ENCODE measurements around the gene USP36. TPM values are rescaled to one million over a fixed set of nuclear protein-coding genes. Genes with fewer than 3 reads are reported as not detected.
A peak's percentile ranks its signal among the peaks of the same experiment; 100 is the strongest.

The USP36 gene
- total RNA-seq, 2 donors from 2014 or later, result 57.1 to 62.5 TPM

GRCh38 chr17:78781893-78782304 lies 58.7 kb downstream of the USP36 start, which contains the start of gene CYTH1:
Gene CYTH1 (minus strand): TSS chr17:78782273. CDS start chr17:78782223, 50 bp downstream.
- Histone ChIP-seq H3K36me3 (ENCODE audit: control insufficient read depth, insufficient read depth, low read length) (no peaks in the 10 kb centered on the region), H3K4me1 (ENCODE audit: control insufficient read depth, insufficient read depth, low read length) (no peaks in the 10 kb centered on the region), H3K27ac (ENCODE audit: low read depth, low read length) (peak within 1 kb of the TSS; percentile 44), H3K4me3 (ENCODE audit: low read length) (peak within 1 kb of the TSS; percentile 87), H3K27me3 (ENCODE audit: control insufficient read depth, insufficient read depth, low read length, poor library complexity, severe bottlenecking) (no peaks in the 10 kb centered on the region), H3K9ac (ENCODE audit: extremely low read depth, low read length, poor library complexity, severe bottlenecking) (peak within 1 kb of the TSS; percentile 57), H3K9me3 (ENCODE audit: control insufficient read depth, low read length) (no peaks in the 10 kb centered on the region)
- no peaks in the 10 kb centered on the region for H3K36me3 Mint-ChIP-seq (ENCODE audit: low read depth)
- no peaks in the 10 kb centered on the region for H3K9me3 Mint-ChIP-seq
- peaks cover 23% of the 10 kb centered on the region for H3K4me1 Mint-ChIP-seq
- WGBS, 2 experiments (ENCODE audit: insufficient coverage in 1 of 2, insufficient read length in 1 of 2), result 0% methylated on average over 14 to 64 of the region's 64 CpGs
- peak within 1 kb of the TSS; percentile 64 for H3K4me3 Mint-ChIP-seq
- no peak for DNase-seq
- TF ChIP-seq CTCF (conservative IDR thresholded peaks at IDR 0.05), result no peak
- no peaks in the 10 kb centered on the region for H3K27me3 Mint-ChIP-seq (ENCODE audit: insufficient read depth)
- H3K27ac Mint-ChIP-seq, result peak within 1 kb of the TSS; percentile 89

- no peak overlapping the region for H3K27ac Mint-ChIP-seq
- peak overlapping the region; percentile 87 for H3K4me3 ChIP-seq (ENCODE audit: low read length)
- 8 to 12% methylated on average over 22 to 68 of the region's 68 CpGs for WGBS, 2 experiments (ENCODE audit: insufficient coverage in 1 of 2, insufficient read length in 1 of 2)
- no peaks in the 10 kb centered on the region for H3K36me3 ChIP-seq (ENCODE audit: control insufficient read depth, insufficient read depth, low read length)
- no peak for TF ChIP-seq CTCF (conservative IDR thresholded peaks at IDR 0.05)
- DNase-seq, result peak; percentile 85
- no peaks in the 10 kb centered on the region for H3K36me3 Mint-ChIP-seq (ENCODE audit: low read depth)
- H3K9me3 ChIP-seq (ENCODE audit: control insufficient read depth, low read length), result no peaks in the 10 kb centered on the region
- H3K4me1 ChIP-seq (ENCODE audit: control insufficient read depth, insufficient read depth, low read length), result no peaks in the 10 kb centered on the region
- peak overlapping the region; percentile 64 for H3K4me3 Mint-ChIP-seq
- peak overlapping the region; percentile 44 for H3K27ac ChIP-seq (ENCODE audit: low read depth, low read length)
- peak overlapping the region; percentile 57 for H3K9ac ChIP-seq (ENCODE audit: extremely low read depth, low read length, poor library complexity, severe bottlenecking)
- no peaks in the 10 kb centered on the region for H3K27me3 ChIP-seq (ENCODE audit: control insufficient read depth, insufficient read depth, low read length, poor library complexity, severe bottlenecking)
- H3K9me3 Mint-ChIP-seq, result no peaks in the 10 kb centered on the region
- peaks cover 23% of the 10 kb centered on the region for H3K4me1 Mint-ChIP-seq
- H3K27me3 Mint-ChIP-seq (ENCODE audit: insufficient read depth), result no peaks in the 10 kb centered on the region
These were observed 59.3 kb downstream of the USP36 start for GRCh38 chr17:78781104-78781892.

GRCh38 chr17:78780335-78780734 lies 60.3 kb downstream of the USP36 start:
- Histone ChIP-seq H3K27ac (ENCODE audit: low read depth, low read length) (no peak overlapping the region), H3K9ac (ENCODE audit: extremely low read depth, low read length, poor library complexity, severe bottlenecking) (no peak overlapping the region), H3K36me3 (ENCODE audit: control insufficient read depth, insufficient read depth, low read length) (no peaks in the 10 kb centered on the region), H3K9me3 (ENCODE audit: control insufficient read depth, low read length) (no peaks in the 10 kb centered on the region), H3K27me3 (ENCODE audit: control insufficient read depth, insufficient read depth, low read length, poor library complexity, severe bottlenecking) (no peaks in the 10 kb centered on the region), H3K4me3 (ENCODE audit: low read length) (no peak overlapping the region), H3K4me1 (ENCODE audit: control insufficient read depth, insufficient read depth, low read length) (no peaks in the 10 kb centered on the region)
- Mint-ChIP-seq H3K9me3 (no peaks in the 10 kb centered on the region), H3K4me1 (peaks cover 20% of the 10 kb centered on the region), H3K36me3 (ENCODE audit: low read depth) (no peaks in the 10 kb centered on the region), H3K27me3 (ENCODE audit: insufficient read depth) (no peaks in the 10 kb centered on the region), H3K4me3 (peak overlapping the region; percentile 64), H3K27ac (no peak overlapping the region)
- TF ChIP-seq CTCF (conservative IDR thresholded peaks at IDR 0.05), result no peak
- WGBS, 2 experiments (ENCODE audit: insufficient coverage in 1 of 2, insufficient read length in 1 of 2), result 85 to 94% methylated on average over 3 to 6 of the region's 6 CpGs
- no peak for DNase-seq
